T-cell (primary cell): ENCODE measurements around the gene SRR. TPM values are rescaled to one million over a fixed set of nuclear protein-coding genes. Genes with fewer than 3 reads are reported as not detected.

Experiments
- ATAC-seq, 4 experiments: fragments of 200-7000 bp in 3 of 4; fragments of 150-1000 bp in 1 of 4; cut with Tn5 transposase; replicated peaks in 1 of 4; 1 replicate in 3 of 4; 2 replicates in 1 of 4; pipeline ENCODE4 v1.10.0; 2021; ENCODE audit warnings: moderate library complexity in 3 of 4, mild to moderate bottlenecking in 2 of 4, moderate number of reproducible peaks in 1 of 4
- CTCF ChIA-PET, 2 donors: fragments of 300-600 bp; sonication (Branson Sonifier 250); formaldehyde crosslinking; loops; one replicate each; lab custom pipeline; 2022; ENCODE audit warnings: antibody characterized with exemption in 2 of 2; lab: Charles Lee
- POLR2A ChIA-PET, 2 donors: fragments of 300-600 bp; sonication (Branson Sonifier 250); formaldehyde crosslinking; loops; one replicate each; lab custom pipeline; 2022; ENCODE audit warnings: antibody characterized with exemption in 2 of 2; lab: Charles Lee
- DNase-seq, 35 experiments: peaks; one replicate each; pipeline versions ENCODE4 v3.0.0 to v3.0.0-alpha.2; 2013 to 2023
- H3K27ac ChIP-seq: one replicate; pipeline ENCODE4 v1.5.1; 2013; ENCODE audit warnings: low read length
- H3K27me3 ChIP-seq, 2 experiments: replicated peaks in 1 of 2; 1 replicate in 1 of 2; 2 replicates in 1 of 2; pipeline versions ENCODE4 v1.6.1 to v1.7.0; 2013; ENCODE audit warnings: low read length in 1 of 2, mixed read lengths in 1 of 2; ENCODE audit not compliant: control insufficient read depth in 2 of 2, insufficient read depth in 2 of 2; ENCODE audit errors: extremely low read depth in 1 of 2
- H3K36me3 ChIP-seq, 2 donors: 1 replicate in 1 of 2; 2 replicates in 1 of 2; pipeline versions ENCODE4 v1.6.1 to v1.7.0; 2013; ENCODE audit warnings: low read length in 1 of 2; ENCODE audit not compliant: control insufficient read depth in 2 of 2, insufficient read depth in 1 of 2; ENCODE audit errors: extremely low read depth in 1 of 2
- H3K4me1 ChIP-seq, 2 experiments: 1 replicate in 1 of 2; 2 replicates in 1 of 2; pipeline versions ENCODE4 v1.6.1 to v1.7.0; 2013; ENCODE audit warnings: low read length in 2 of 2, mixed read lengths in 1 of 2; ENCODE audit not compliant: insufficient read depth in 2 of 2, control insufficient read depth in 1 of 2; ENCODE audit errors: extremely low read depth in 1 of 2
- H3K4me3 ChIP-seq, 2 donors: 1 replicate in 1 of 2; 2 replicates in 1 of 2; pipeline versions ENCODE4 v1.5.1 to v1.7.0; 2013; ENCODE audit warnings: mild to moderate bottlenecking in 2 of 2, low read length in 1 of 2, moderate library complexity in 1 of 2; ENCODE audit not compliant: control insufficient read depth in 1 of 2; ENCODE audit errors: extremely low read depth in 1 of 2
- H3K9me3 ChIP-seq: 2 replicates; pipeline ENCODE4 v1.7.0; 2013
- H3K27ac Mint-ChIP-seq, 2 donors: one replicate each; pipeline ENCODE4 v1.8.0; 2020 to 2021; ENCODE audit warnings: mild to moderate bottlenecking in 2 of 2, mixed read lengths in 2 of 2
- H3K27me3 Mint-ChIP-seq, 2 donors: one replicate each; pipeline ENCODE4 v1.8.0; 2021 to 2022; ENCODE audit warnings: mixed read lengths in 2 of 2
- H3K36me3 Mint-ChIP-seq: one replicate; pipeline ENCODE4 v1.8.0; 2021; ENCODE audit warnings: mixed read lengths
- H3K4me1 Mint-ChIP-seq, 3 donors: one replicate each; pipeline ENCODE4 v1.8.0; 2020 to 2022; ENCODE audit warnings: mixed read lengths in 3 of 3, mild to moderate bottlenecking in 1 of 3
- H3K4me3 Mint-ChIP-seq, 3 donors: one replicate each; pipeline ENCODE4 v1.8.0; 2020 to 2022; ENCODE audit warnings: mild to moderate bottlenecking in 3 of 3, mixed read lengths in 3 of 3, moderate library complexity in 3 of 3
- H3K9me3 Mint-ChIP-seq, 3 donors: one replicate each; pipeline ENCODE4 v1.8.0; 2020 to 2022; ENCODE audit warnings: mixed read lengths in 3 of 3
- WGBS: methylation state at CpG from one replicate; pipeline ENCODE4 v1.1.5; 2013; ENCODE audit warnings: missing lambda C conversion rate; ENCODE audit not compliant: insufficient coverage; 5-methylcytosine and 5-hydroxymethylcytosine counted together
- total RNA-seq, 35 experiments: library from RNA in 6 of 35; stranded (reverse) in 6 of 35; fragments of 120-200 nt in 1 of 35; gene quantifications; one replicate each; pipeline versions ENCODE4 v1.2.1 to v1.2.4 and lab custom pipeline; 2013 to 2026

SRR gene
- total RNA-seq, 5 donors from 2014 or later (not counting 1 experiment from before 2014, with no cell fraction given): 3.5 to 8.8 (median 5.2) TPM

DNA sequence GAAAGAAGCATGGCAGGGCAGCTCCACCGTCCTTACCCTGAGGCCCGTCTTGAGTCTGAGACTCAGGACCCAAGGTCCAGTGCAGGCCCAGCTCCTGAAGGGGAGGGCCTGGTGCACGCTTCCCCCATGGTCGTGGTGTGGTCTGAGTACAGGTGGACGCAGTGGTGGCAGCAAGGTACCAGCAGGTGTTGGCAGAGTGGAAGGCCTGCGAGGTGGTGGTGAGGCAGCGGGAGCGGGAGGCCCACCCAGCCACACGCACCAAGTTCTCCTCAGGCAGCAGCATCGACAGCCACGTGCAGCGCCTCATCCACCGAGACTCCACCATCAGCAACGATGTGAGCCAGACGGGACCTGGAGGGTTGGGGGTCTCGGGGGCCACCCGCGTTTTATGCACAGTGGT lies 69.4 kb downstream of the SRR start:
- H3K36me3 Mint-ChIP-seq: peaks cover 10% of the 10 kb centered on the region
- no peak overlapping the region for H3K4me3 Mint-ChIP-seq
- WGBS: 94% methylated on average over 17 of the region's 18 CpGs
- no peaks in the 10 kb centered on the region for H3K27me3 Mint-ChIP-seq
- no peak overlapping the region for H3K4me3 ChIP-seq
- no peaks in the 10 kb centered on the region for H3K27me3 ChIP-seq
- H3K9me3 Mint-ChIP-seq: no peaks in the 10 kb centered on the region
- POLR2A ChIA-PET: no interaction called here
- H3K4me1 Mint-ChIP-seq: no peaks in the 10 kb centered on the region
- no peak overlapping the region for H3K27ac ChIP-seq
- no peak for ATAC-seq
- H3K36me3 ChIP-seq: peaks cover 27 to 29% of the 10 kb centered on the region in 2 donors
- no peak for DNase-seq
- H3K9me3 ChIP-seq: no peaks in the 10 kb centered on the region
- no peaks in the 10 kb centered on the region for H3K4me1 ChIP-seq
- H3K27ac Mint-ChIP-seq: no peak overlapping the region
- CTCF ChIA-PET: no interaction called here

Other genes starting within 250 kb of the SRR start
- 10 to 100 TPM in 1 of 5 donors, 1 to 10 TPM in 4; 3.2 to 12.3 (median 8.4) TPM for gene HIC1, start 248.8 kb upstream of the SRR start, total RNA-seq
- gene SMG6, start 165 bp upstream of the SRR start, total RNA-seq: 10 to 100 TPM; 42.7 to 55.4 (median 45.9) TPM
- 10 to 100 TPM; 27.8 to 33.7 (median 28.8) TPM for gene TSR1, start 32.5 kb downstream of the SRR start, total RNA-seq
- 100 to 1,000 TPM; 124 to 172 (median 160) TPM for gene SGSM2, start 33.6 kb downstream of the SRR start, total RNA-seq
- gene MNT, start 97.1 kb downstream of the SRR start, total RNA-seq: 10 to 100 TPM; 43.0 to 97.8 (median 58.2) TPM
- 10 to 100 TPM; 43.0 to 51.1 (median 43.2) TPM for gene METTL16, start 207.9 kb downstream of the SRR start, total RNA-seq